Measurements from ENCODE around the gene OSBPL1A.

The OSBPL1A gene

GRCh38 chr18:24209558-24209957, 188.1 kb downstream of the OSBPL1A start:
- DNase-seq: no peak

GRCh38 chr18:24208270-24209035, 189.2 kb downstream of the OSBPL1A start:
- DNase-seq: no peak

GRCh38 chr18:24204904-24205303, 192.7 kb downstream of the OSBPL1A start:
- DNase-seq: no peak

DNA sequence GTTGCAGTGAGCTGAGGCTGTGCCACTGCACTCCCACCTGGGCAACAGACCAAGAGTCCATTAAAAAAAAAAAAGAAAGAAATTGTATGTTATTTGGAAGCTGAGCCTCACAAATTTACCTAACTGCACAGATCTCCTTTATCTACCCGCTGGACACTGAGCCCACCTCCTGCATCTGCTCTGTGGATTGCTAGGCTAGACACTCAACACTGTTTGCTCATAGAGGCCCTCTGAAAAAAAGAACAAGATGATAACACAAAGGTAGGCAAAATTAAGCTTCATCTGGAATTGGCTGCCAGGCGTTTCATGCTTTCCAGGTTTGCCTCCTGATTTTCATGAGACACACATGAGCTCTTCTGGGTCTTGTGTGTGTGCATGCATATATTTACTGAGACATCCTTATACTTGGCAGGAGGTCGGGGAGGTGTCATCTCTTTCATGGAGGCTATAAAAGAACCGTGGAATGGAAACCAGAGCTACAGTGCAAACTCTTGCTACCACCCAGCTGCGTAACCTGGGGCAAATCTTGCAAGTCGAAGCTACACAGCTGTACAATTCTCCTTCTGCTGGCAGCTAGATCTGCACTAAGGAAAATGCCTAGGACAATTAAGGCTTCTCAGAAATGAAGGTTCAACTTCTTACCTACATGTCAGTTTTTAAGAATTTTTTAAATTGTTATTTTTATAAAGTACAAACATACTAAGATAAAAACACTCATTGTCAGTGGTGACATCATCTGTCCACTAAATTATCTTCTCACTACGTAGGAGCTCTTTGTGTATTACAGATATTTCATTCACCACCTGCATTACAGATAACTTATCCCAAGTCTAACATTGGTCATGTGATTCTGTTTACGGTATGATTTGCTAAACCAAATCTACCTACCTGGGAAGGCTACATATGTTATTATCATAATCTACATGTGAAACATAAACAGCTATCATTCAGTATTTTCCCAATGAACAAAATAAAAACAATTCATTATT, 195.6 kb downstream of the OSBPL1A start:
- DNase-seq: no peak

GRCh38 chr18:24200494-24201290, 196.9 kb downstream of the OSBPL1A start:
- no peak for DNase-seq

GRCh38 chr18:24199372-24199962, 198.2 kb downstream of the OSBPL1A start:
- no peak for DNase-seq

DNA sequence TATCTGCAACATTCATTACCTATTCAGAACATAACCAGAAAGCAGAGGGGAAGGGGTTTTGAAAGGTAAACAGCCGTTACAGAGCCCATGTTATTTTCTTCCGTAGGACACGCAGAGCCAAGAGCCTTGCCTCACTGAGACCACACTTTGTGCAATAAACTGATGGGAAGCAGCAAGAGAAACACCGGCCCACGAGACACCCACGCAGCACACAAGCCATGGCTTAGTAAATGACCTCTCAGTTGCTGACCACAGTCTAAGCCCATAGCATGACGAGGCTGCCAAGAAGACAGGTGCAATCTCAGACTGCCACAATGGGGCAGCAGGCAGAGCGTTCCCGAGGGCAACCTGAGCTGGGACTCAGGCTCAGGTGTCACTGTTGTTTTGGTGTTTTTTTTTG, 199.2 kb downstream of the OSBPL1A start:
- DNase-seq: no peak

GRCh38 chr18:24197412-24197811, 200.2 kb downstream of the OSBPL1A start:
- DNase-seq: no peak

- DNase-seq: no peak
Measured at GRCh38 chr18:24196764-24197163, 200.9 kb downstream of the OSBPL1A start.

GRCh38 chr18:24195296-24196053, 202.1 kb downstream of the OSBPL1A start:
- no peak for DNase-seq

GRCh38 chr18:24190590-24190989, 207.0 kb downstream of the OSBPL1A start:
- DNase-seq: no peak

- no peak for DNase-seq
Measured at GRCh38 chr18:24189664-24190346, 207.8 kb downstream of the OSBPL1A start.

GRCh38 chr18:24189007-24189528, 208.6 kb downstream of the OSBPL1A start:
- DNase-seq: no peak

DNA sequence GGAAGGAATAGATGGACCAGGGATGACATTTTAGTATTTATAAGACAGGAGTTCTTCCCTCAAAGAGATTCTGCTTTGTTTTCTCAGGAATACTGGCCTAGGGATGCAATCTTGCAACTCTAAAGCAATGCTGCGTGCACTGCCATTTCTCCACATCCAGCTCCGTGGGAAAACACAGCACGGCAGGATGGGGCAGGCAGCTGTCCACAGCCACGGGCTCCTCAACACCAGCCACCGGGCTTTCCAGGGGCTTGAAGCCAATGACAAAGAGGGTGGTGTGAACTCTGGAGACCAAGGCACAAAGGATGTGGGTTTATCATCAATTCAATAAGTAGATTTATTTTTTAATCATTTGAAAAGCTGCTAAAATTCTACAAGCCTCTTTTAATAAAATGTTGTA, 209.5 kb downstream of the OSBPL1A start:
- DNase-seq: no peak

DNA sequence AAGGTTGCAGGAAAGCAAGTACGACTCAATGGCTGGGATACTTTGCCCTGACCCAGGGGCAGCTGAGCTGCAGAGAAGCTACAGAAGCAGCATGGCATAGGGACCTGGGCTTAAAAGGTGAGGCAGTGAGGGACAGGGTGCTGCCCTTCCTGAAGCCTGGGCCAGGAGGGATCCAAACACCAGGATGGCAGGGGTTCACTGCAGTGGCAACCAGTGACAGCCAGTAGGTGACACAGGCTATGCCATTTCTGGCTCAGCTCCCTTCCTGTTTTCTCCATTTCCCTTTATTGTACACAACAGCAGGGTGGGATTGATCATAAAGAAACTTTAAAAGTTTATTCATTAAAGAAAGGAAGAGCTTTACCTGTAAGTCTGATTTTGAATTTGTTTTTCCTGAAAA, 209.9 kb downstream of the OSBPL1A start:
- DNase-seq: no peak

DNA sequence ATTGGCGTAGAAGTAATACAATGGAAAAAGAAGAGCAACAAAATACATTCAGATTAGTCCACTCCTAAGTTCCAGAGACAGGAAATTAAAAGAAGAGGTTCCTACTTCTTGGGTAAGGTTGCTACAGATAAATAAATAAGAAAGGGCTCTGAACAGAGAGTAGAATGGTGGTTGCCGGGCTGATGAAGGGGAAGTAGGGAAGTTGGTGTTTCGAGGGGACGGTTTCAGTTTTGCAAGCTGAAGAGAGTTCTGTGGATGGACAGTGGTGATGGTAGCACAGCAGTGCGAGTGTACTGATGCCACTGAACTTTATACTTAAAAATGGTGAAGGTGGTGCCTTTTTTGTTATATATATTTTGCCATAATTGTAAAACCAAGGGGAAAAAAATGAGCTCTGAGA, 210.6 kb downstream of the OSBPL1A start:
- no peak for DNase-seq

DNA sequence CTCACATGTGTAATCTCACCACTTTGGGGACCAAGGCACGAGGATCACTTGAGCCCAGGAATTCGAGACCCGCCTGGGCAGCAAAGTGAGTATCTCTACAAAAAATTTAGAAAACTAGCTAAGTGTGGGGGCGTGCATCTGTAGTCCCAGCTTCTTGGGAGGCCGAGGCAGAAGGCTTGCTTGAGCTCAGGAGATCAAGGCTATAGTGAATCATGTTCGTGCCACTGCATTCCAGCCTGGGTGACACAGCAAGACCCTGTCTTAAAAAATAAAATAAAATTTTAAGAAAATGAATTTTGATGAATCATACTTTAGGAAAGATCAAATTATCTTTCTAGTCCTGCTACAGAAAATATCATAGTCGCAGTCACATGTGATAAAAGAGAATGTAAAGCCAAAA, 211.8 kb downstream of the OSBPL1A start:
- peak; percentile 51 for DNase-seq

DNA sequence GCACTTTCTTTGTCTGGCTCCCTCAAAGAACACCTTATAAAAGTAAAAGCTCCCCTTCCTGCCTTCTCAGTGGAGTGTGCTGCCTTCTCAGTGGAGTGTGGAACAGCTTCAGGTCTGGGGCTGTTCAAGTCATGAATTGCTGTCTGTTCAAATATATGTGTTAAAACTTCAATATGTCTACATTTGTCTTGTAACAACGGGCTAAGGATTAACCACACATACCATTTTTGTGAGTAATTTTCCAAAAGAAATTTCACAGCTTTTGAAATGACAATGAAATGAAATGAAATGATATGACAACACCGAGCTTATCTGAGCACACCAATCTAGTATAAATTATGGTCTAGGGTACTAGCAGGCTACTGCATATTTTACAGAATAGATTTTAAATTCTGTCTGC, 215.8 kb downstream of the OSBPL1A start:
- DNase-seq: peak; percentile 62

DNA sequence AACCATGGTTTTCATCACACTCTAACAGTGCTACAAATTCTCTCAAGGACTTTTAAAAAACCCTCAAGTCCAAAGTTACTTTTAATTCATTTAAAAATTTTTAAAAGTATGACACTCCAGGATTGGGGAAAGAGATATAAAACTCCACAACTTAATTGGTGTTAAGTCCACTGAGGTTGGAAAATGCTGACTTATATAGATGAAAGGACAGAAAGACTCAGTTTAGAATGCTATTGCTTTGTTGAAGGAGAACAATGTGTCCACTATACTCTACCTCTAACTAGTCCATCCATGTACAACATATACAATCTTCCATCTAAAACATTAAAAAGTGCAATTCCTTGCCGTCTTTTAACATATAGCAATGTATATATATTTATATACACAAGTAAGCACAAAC, 217.6 kb downstream of the OSBPL1A start:
- no peak for DNase-seq

GRCh38 chr18:24177499-24178133, 220.0 kb downstream of the OSBPL1A start:
- DNase-seq: no peak

All from fibroblast of skin of right quadriceps (primary cell).